ENCODE measurements around the gene FAM241B.

The FAM241B gene

GRCh38 chr10:69649786-69650550 lies 19.9 kb downstream of the FAM241B start:
- no peak for DNase-seq

GRCh38 chr10:69650589-69651261 lies 20.7 kb downstream of the FAM241B start:
- DNase-seq = no peak

GRCh38 chr10:69651362-69651761 lies 21.3 kb downstream of the FAM241B start:
- DNase-seq = no peak

- no peak for DNase-seq
Observed at GRCh38 chr10:69652111-69652856, 22.2 kb downstream of the FAM241B start.

GRCh38 chr10:69652857-69653199 lies 22.8 kb downstream of the FAM241B start:
- no peak for DNase-seq

- DNase-seq = no peak
Observed at GRCh38 chr10:69653561-69653960, 23.5 kb downstream of the FAM241B start.

- DNase-seq = no peak
Observed at GRCh38 chr10:69655124-69655867, 25.2 kb downstream of the FAM241B start.

GRCh38 chr10:69655868-69656555 lies 26.0 kb downstream of the FAM241B start:
- no peak for DNase-seq

- DNase-seq = no peak
Observed at GRCh38 chr10:69656742-69657269, 26.8 kb downstream of the FAM241B start.

- DNase-seq = no peak
Observed at GRCh38 chr10:69657430-69657829, 27.4 kb downstream of the FAM241B start.

- DNase-seq = no peak
Observed at GRCh38 chr10:69657866-69658265, 27.8 kb downstream of the FAM241B start.

- no peak for DNase-seq
Observed at GRCh38 chr10:69659241-69660038, 29.4 kb downstream of the FAM241B start.

- no peak for DNase-seq
Observed at GRCh38 chr10:69660296-69660695, 30.2 kb downstream of the FAM241B start.

- no peak for DNase-seq
Observed at GRCh38 chr10:69661414-69662172, 31.5 kb downstream of the FAM241B start.

- DNase-seq = no peak
Observed at GRCh38 chr10:69662173-69662877, 32.3 kb downstream of the FAM241B start.

GRCh38 chr10:69662901-69663300 lies 32.9 kb downstream of the FAM241B start:
- no peak for DNase-seq

- peak in 1 of 2 experiments; percentile 17 for DNase-seq
Observed at GRCh38 chr10:69663369-69663947, 33.4 kb downstream of the FAM241B start.

- DNase-seq = no peak
Observed at GRCh38 chr10:69665474-69666320, 35.6 kb downstream of the FAM241B start.

- no peak for DNase-seq
Observed at GRCh38 chr10:69666756-69667155, 36.7 kb downstream of the FAM241B start.
